Measurements from ENCODE around the gene TMEM89. TPM values are rescaled to one million over a fixed set of nuclear protein-coding genes. Genes with fewer than 3 reads are reported as not detected.

Gene TMEM89
- total and polyA plus RNA-seq, 9 donors, result not detected

- H3K4me3 ChIP-seq, result no peak overlapping the region
- no peaks in the 10 kb centered on the region for H3K9me3 ChIP-seq
- H3K27ac ChIP-seq, result peak overlapping the region; percentile 73 to 74
- 5 to 7% (median 7%) methylated on average over 5 of the region's 5 CpGs for WGBS, 3 donors
- TF ChIP-seq EP300 (IDR thresholded peaks at IDR 0.05) (no peak), CTCF (IDR thresholded peaks at IDR 0.05) (peak in 1 of 3 donors; percentile 24), POLR2A (IDR thresholded peaks at IDR 0.05) (no peak)
- no peaks in the 10 kb centered on the region for H3K36me3 ChIP-seq
- peak; percentile 81 to 92 (median 89) for DNase-seq
- intact Hi-C loops (cut with DNase I), result no loop called here
- H3K4me1 ChIP-seq (ENCODE audit: insufficient read depth), result peaks cover 30% of the 10 kb centered on the region
- H3K27me3 ChIP-seq, result no peaks in the 10 kb centered on the region
These were observed 23.1 kb downstream of the TMEM89 start for GRCh38 chr3:48598323-48599076.

GRCh38 chr3:48597408-48597800, 24.2 kb downstream of the TMEM89 start:
- Histone ChIP-seq H3K4me3 (no peak overlapping the region), H3K4me1 (ENCODE audit: insufficient read depth) (peaks cover 30% of the 10 kb centered on the region), H3K27ac (peak overlapping the region; percentile 73 to 74), H3K36me3 (no peaks in the 10 kb centered on the region), H3K27me3 (no peaks in the 10 kb centered on the region), H3K9me3 (no peaks in the 10 kb centered on the region)
- intact Hi-C loops (cut with DNase I), result no loop called here
- TF ChIP-seq POLR2A (IDR thresholded peaks at IDR 0.05), result no peak
- no peak for TF ChIP-seq EP300 (IDR thresholded peaks at IDR 0.05)
- 82 to 86% (median 85%) methylated on average over 6 of the region's 6 CpGs for WGBS, 3 donors
- no peak for DNase-seq

GRCh38 chr3:48596676-48597407, 24.7 kb downstream of the TMEM89 start:
- Histone ChIP-seq H3K27ac (peak overlapping the region in 1 of 2 donors; percentile 13), H3K27me3 (no peaks in the 10 kb centered on the region), H3K9me3 (no peaks in the 10 kb centered on the region), H3K36me3 (no peaks in the 10 kb centered on the region), H3K4me1 (ENCODE audit: insufficient read depth) (peaks cover 30% of the 10 kb centered on the region), H3K4me3 (no peak overlapping the region)
- intact Hi-C loops (cut with DNase I), result no loop called here
- TF ChIP-seq POLR2A (IDR thresholded peaks at IDR 0.05) (no peak), EP300 (IDR thresholded peaks at IDR 0.05) (no peak), CTCF (IDR thresholded peaks at IDR 0.05) (no peak)
- WGBS, 3 donors, result 83 to 84% (median 84%) methylated on average over 8 of the region's 8 CpGs
- no peak for DNase-seq

- peaks cover 30% of the 10 kb centered on the region for H3K4me1 ChIP-seq (ENCODE audit: insufficient read depth)
- no peaks in the 10 kb centered on the region for H3K36me3 ChIP-seq
- H3K27ac ChIP-seq, result peak overlapping the region in 1 of 2 donors; percentile 13
- TF ChIP-seq CTCF (IDR thresholded peaks at IDR 0.05) (no peak), EP300 (IDR thresholded peaks at IDR 0.05) (no peak), POLR2A (IDR thresholded peaks at IDR 0.05) (no peak)
- no peak for DNase-seq
- WGBS, 3 donors, result 86 to 90% (median 89%) methylated on average over 5 of the region's 5 CpGs
- no peaks in the 10 kb centered on the region for H3K9me3 ChIP-seq
- no peak overlapping the region for H3K4me3 ChIP-seq
- H3K27me3 ChIP-seq, result no peaks in the 10 kb centered on the region
- intact Hi-C loops (cut with DNase I), result no loop called here
These were observed 25.4 kb downstream of the TMEM89 start for GRCh38 chr3:48596157-48596556.
